Left ventricle myocardium inferior (tissue), 1 donor: ENCODE measurements around the gene CIB2. TPM values are rescaled to one million over a fixed set of nuclear protein-coding genes. Genes with fewer than 3 reads are reported as not detected.

Source experiments
- DNase-seq: peaks from one replicate; pipeline ENCODE4 v3.0.0-alpha.2; 2020
- H3K27ac ChIP-seq: fragments of 200-600 bp; replicated peaks from 2 replicates; pipeline ENCODE4 v1.8.0; 2021
- H3K27me3 ChIP-seq: fragments of 200-600 bp; 2 replicates; pipeline ENCODE4 v1.8.0; 2021; ENCODE audit warnings: low read depth
- H3K36me3 ChIP-seq: fragments of 200-600 bp; 2 replicates; pipeline ENCODE4 v1.8.0; 2021
- H3K4me1 ChIP-seq: fragments of 200-600 bp; 2 replicates; pipeline ENCODE4 v1.8.0; 2021
- H3K4me3 ChIP-seq: fragments of 200-600 bp; 2 replicates; pipeline ENCODE4 v1.8.0; 2021; ENCODE audit warnings: mild to moderate bottlenecking, moderate library complexity
- H3K9me3 ChIP-seq: fragments of 200-600 bp; replicated peaks from 2 replicates; pipeline ENCODE4 v1.8.0; 2021
- intact Hi-C: fragments of 100-400 bp; cut with micrococcal nuclease; formaldehyde crosslinking; loops from one replicate; pipeline ENCODE4 v1.11.0; 2022
- total RNA-seq: library from RNA; stranded (reverse); fragmentation: NEBNext Ultra II Directional; extraction: Animal tissue kit (Norgen Biotek cat#: 25700); gene quantifications from one replicate; pipeline ENCODE4 v1.2.1, GENCODE V29; 2021
- TF ChIP-seq, protein P1 (sequence below): fragments of 200-600 bp; IDR thresholded peaks from 2 replicates; pipeline ENCODE4 v1.8.0; 2021; ENCODE audit warnings: antibody characterized with exemption, mild to moderate bottlenecking, borderline replicate concordance
- donor health status: DM: no; HTN: yes; CAD: no; lungs with severe emphysema.

The CIB2 gene
- total RNA-seq, 1 donor from 2014 or later: 26.1 TPM

DNA sequence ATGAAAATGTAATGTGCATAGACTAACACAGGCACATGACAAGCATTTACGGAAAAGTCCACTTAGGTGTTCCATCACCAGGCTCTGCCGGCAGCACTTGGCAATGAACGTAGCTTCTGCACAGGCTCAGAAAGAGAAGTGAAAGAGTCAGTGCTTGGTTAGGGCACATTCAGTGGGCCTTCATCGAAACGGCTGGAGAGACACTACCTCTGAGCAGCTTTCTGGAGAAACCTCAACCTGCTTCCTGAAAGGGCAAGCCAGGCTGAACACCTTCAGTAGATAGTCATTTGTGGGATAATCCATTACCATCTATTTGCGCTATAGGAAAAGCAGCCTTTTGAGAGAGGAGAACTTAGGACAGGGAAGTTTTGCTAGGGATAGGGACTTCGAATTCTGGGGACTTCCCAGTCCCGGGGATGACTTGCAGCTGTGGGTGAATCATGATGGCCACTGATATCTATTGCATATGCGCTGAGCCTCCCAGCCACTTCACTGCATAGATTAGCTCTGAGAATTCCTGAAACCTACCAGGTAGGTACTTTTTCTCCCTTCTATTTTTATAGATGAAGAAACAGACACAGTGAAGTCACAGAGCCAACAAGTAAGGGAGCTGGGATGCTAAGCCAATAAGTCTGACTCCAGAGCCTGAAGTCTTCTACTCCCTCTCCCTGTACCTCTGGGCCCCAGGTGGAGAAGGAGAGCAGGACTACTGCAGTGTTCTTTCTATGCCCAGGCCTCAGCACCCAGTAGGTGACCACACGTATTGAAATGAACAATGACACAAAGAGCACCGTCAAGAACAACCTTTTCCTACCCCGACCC is 43.1 kb downstream of the CIB2 start:
- Histone ChIP-seq H3K9me3 (no peaks in the 10 kb centered on the region), H3K36me3 (no peaks in the 10 kb centered on the region), H3K27me3 (no peaks in the 10 kb centered on the region), H3K4me1 (peaks cover 25% of the 10 kb centered on the region), H3K27ac (no peak overlapping the region), H3K4me3 (no peak overlapping the region)
- intact Hi-C loops: no loop called here
- TF ChIP-seq, protein P1, sequence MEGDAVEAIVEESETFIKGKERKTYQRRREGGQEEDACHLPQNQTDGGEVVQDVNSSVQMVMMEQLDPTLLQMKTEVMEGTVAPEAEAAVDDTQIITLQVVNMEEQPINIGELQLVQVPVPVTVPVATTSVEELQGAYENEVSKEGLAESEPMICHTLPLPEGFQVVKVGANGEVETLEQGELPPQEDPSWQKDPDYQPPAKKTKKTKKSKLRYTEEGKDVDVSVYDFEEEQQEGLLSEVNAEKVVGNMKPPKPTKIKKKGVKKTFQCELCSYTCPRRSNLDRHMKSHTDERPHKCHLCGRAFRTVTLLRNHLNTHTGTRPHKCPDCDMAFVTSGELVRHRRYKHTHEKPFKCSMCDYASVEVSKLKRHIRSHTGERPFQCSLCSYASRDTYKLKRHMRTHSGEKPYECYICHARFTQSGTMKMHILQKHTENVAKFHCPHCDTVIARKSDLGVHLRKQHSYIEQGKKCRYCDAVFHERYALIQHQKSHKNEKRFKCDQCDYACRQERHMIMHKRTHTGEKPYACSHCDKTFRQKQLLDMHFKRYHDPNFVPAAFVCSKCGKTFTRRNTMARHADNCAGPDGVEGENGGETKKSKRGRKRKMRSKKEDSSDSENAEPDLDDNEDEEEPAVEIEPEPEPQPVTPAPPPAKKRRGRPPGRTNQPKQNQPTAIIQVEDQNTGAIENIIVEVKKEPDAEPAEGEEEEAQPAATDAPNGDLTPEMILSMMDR: no peak
- no peak for DNase-seq

- H3K4me1 ChIP-seq: peaks cover 7% of the 10 kb centered on the region
- no peaks in the 10 kb centered on the region for H3K27me3 ChIP-seq
- H3K9me3 ChIP-seq: no peaks in the 10 kb centered on the region
- H3K36me3 ChIP-seq: no peaks in the 10 kb centered on the region
- intact Hi-C loops: no loop called here
- TF ChIP-seq, protein P1: no peak
- no peak for DNase-seq
- H3K27ac ChIP-seq: no peak overlapping the region
- H3K4me3 ChIP-seq: no peak overlapping the region
These were observed 45.3 kb downstream of the CIB2 start for GRCh38 chr15:78085928-78086327.

DNA sequence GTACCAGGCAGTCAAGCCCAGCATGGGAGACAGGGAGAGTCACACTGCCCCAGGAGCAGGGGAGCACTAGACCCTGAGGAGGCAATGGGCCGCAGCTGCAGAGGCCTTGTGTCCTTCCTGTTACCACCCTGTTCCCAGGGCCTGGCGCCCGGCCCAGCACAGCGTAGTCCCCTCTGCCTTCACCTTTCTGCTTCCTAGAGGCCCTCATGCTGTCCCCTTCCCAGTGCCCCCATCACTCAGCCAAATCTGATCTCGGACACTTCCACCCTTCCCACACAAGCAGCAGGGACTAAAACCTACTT is 46.8 kb downstream of the CIB2 start:
- peaks cover 7% of the 10 kb centered on the region for H3K4me1 ChIP-seq
- no peaks in the 10 kb centered on the region for H3K36me3 ChIP-seq
- H3K27ac ChIP-seq: no peak overlapping the region
- TF ChIP-seq, protein P1: no peak
- no peak overlapping the region for H3K4me3 ChIP-seq
- no peak for DNase-seq
- intact Hi-C loops: no loop called here
- H3K9me3 ChIP-seq: no peaks in the 10 kb centered on the region
- no peaks in the 10 kb centered on the region for H3K27me3 ChIP-seq

GRCh38 chr15:78083687-78084448 is 47.4 kb downstream of the CIB2 start:
- TF ChIP-seq, protein P1: no peak
- intact Hi-C loops: no loop called here
- Histone ChIP-seq H3K4me1 (peaks cover 7% of the 10 kb centered on the region), H3K27me3 (no peaks in the 10 kb centered on the region), H3K27ac (no peak overlapping the region), H3K36me3 (no peaks in the 10 kb centered on the region), H3K9me3 (no peaks in the 10 kb centered on the region), H3K4me3 (no peak overlapping the region)
- DNase-seq: no peak

- Histone ChIP-seq H3K27me3 (no peaks in the 10 kb centered on the region), H3K4me3 (no peak overlapping the region), H3K9me3 (no peaks in the 10 kb centered on the region), H3K36me3 (no peaks in the 10 kb centered on the region), H3K4me1 (peaks cover 9% of the 10 kb centered on the region), H3K27ac (no peak overlapping the region)
- intact Hi-C loops: no loop called here
- TF ChIP-seq, protein P1: no peak
- DNase-seq: no peak
These were observed 48.1 kb downstream of the CIB2 start for GRCh38 chr15:78083186-78083585.
